Cardiac muscle cell (in vitro differentiated cells and primary cell): ENCODE measurements around the gene RPS6KA5. TPM values are rescaled to one million over a fixed set of nuclear protein-coding genes. Genes with fewer than 3 reads are reported as not detected.
"Not testable (repeated sequence)": the region's sequence is repeated elsewhere in the genome, so short reads cannot be mapped to it uniquely, and the experiment has no call there.

ENCODE experiments used
- DNase-seq, 2 donors: peaks; one replicate each; pipeline versions ENCODE4 v3.0.0 to v3.0.0-alpha.2; 2010 to 2017; ENCODE audit warnings: low read depth in 1 of 2, low spot score in 1 of 2
- H3K27ac ChIP-seq: fragments of 200-600 bp; sonication (generic); 2 replicates; pipeline ENCODE4 v1.5.1; 2016
- H3K27me3 ChIP-seq: fragments of 200-600 bp; sonication (generic); 2 replicates; pipeline ENCODE4 v1.6.0; 2016; ENCODE audit warnings: control low read depth
- H3K36me3 ChIP-seq: fragments of 200-600 bp; sonication (generic); 2 replicates; pipeline ENCODE4 v1.5.1; 2016; ENCODE audit warnings: control low read depth
- H3K4me1 ChIP-seq: fragments of 200-600 bp; sonication (generic); 2 replicates; pipeline ENCODE4 v1.8.1; 2017; ENCODE audit warnings: low read depth, mild to moderate bottlenecking, mixed run types
- H3K4me3 ChIP-seq: fragments of 200-600 bp; sonication (generic); 2 replicates; pipeline ENCODE4 v1.5.1; 2016; ENCODE audit warnings: mild to moderate bottlenecking
- H3K9me3 ChIP-seq: fragments of 200-600 bp; sonication (generic); 2 replicates; pipeline ENCODE4 v1.5.1; 2017; ENCODE audit warnings: low read depth, mild to moderate bottlenecking, control low read depth
- polyA plus RNA-seq: library from polyadenylated mRNA; unstranded; fragments of >200 nt; fragmentation: Nextera tagmentation; extraction: Ambion mirVana; gene quantifications from 2 replicates; pipeline ENCODE4 v1.2.1, GENCODE V29; 2016
- total RNA-seq: library from RNA; depleted of rRNA; stranded (reverse); fragments of >200 nt; gene quantifications from 2 replicates; pipeline ENCODE4 v1.2.3, GENCODE V29; 2016
- TF ChIP-seq, protein P1 (sequence below): IDR thresholded peaks from 2 replicates; pipeline ENCODE4 v1.5.1; 2012; ENCODE audit warnings: low read depth, mild to moderate bottlenecking, low read length

The RPS6KA5 gene
- total and polyA plus RNA-seq, 2 experiments from 2014 or later: 3.3 to 10.9 TPM

DNA sequence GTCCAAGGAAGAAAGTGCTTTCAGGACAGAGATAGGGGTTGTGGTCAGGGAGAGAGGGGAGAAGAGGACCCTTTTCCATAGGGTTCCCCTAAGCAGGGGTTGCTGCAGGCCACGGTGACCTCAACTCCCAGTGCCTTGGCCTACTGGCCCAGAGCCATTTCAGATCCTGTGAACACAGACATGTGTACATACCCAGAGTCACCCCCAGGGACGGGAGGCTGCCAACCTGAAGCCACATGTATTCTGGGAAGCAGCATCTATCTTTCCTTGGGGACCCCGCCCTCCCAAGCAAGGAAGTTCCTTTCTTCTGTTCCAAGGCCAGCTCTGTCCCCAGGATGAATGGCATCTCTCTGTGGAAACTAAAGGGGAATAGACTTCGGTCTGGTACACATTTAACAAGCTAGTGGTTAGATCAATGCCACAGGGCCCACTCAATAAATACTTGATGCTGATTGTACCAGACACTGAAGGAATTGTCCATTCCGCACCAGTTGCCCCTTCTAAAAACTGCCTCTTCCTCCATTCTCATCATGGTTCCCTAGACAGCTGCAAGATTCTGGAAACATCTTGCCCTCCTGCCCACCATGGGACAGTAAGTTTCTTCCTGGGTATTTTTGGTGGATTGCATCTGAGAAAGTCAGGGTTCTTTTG is 28.3 kb upstream of the RPS6KA5 start:
- H3K27me3 ChIP-seq: no peaks in the 10 kb centered on the region
- TF ChIP-seq, protein P1, sequence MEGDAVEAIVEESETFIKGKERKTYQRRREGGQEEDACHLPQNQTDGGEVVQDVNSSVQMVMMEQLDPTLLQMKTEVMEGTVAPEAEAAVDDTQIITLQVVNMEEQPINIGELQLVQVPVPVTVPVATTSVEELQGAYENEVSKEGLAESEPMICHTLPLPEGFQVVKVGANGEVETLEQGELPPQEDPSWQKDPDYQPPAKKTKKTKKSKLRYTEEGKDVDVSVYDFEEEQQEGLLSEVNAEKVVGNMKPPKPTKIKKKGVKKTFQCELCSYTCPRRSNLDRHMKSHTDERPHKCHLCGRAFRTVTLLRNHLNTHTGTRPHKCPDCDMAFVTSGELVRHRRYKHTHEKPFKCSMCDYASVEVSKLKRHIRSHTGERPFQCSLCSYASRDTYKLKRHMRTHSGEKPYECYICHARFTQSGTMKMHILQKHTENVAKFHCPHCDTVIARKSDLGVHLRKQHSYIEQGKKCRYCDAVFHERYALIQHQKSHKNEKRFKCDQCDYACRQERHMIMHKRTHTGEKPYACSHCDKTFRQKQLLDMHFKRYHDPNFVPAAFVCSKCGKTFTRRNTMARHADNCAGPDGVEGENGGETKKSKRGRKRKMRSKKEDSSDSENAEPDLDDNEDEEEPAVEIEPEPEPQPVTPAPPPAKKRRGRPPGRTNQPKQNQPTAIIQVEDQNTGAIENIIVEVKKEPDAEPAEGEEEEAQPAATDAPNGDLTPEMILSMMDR: no peak
- no peak for DNase-seq
- no peaks in the 10 kb centered on the region for H3K9me3 ChIP-seq
- no peaks in the 10 kb centered on the region for H3K4me1 ChIP-seq
- H3K27ac ChIP-seq: no peak overlapping the region
- H3K36me3 ChIP-seq: no peaks in the 10 kb centered on the region
- H3K4me3 ChIP-seq: no peak overlapping the region

DNA sequence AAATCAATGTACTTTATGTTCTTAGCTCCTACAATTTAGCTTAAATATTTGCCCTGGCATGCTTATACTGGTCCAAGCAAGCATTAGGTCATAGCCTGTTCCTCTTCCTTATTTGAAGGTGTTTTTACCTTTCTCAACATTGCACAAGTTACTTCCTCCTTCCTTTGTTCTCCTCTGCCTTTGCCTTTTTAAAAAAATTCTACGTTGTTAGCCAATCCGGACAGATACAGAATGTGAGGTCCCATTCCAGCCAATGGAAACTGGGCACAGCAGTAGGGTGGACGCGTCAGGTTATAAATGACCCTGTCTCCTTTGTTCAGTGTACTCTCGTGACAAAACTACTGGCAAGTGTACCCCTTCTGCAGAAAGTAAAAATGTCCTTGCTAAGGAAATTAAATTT is 27.0 kb upstream of the RPS6KA5 start:
- not testable (repeated sequence) for H3K36me3 ChIP-seq, H3K4me3 ChIP-seq, DNase-seq, H3K27me3 ChIP-seq, H3K9me3 ChIP-seq, H3K4me1 ChIP-seq, H3K27ac ChIP-seq

DNA sequence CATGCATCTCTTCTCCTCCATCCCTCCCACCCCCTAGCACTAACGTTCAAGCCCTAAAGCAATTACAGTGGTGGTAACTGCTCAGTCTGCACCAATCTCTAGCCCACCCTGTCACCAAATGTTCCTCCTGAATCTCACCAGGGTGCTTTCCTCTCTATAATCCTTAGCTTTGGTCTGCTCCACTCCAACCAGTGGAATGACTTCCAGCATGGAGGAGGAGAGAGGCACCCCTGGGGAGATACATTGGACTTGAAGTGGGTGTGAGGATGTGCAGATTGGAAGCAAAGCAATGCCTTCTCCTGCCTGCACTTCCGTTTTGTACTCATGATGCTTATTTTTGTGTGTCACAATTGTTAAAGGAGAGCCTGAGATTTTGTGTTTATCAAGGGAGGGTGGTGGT is 24.1 kb upstream of the RPS6KA5 start:
- H3K9me3 ChIP-seq: no peaks in the 10 kb centered on the region
- no peak for DNase-seq
- no peaks in the 10 kb centered on the region for H3K36me3 ChIP-seq
- H3K4me1 ChIP-seq: no peaks in the 10 kb centered on the region
- no peak overlapping the region for H3K4me3 ChIP-seq
- no peak overlapping the region for H3K27ac ChIP-seq
- TF ChIP-seq, protein P1: no peak
- H3K27me3 ChIP-seq: no peaks in the 10 kb centered on the region

DNA sequence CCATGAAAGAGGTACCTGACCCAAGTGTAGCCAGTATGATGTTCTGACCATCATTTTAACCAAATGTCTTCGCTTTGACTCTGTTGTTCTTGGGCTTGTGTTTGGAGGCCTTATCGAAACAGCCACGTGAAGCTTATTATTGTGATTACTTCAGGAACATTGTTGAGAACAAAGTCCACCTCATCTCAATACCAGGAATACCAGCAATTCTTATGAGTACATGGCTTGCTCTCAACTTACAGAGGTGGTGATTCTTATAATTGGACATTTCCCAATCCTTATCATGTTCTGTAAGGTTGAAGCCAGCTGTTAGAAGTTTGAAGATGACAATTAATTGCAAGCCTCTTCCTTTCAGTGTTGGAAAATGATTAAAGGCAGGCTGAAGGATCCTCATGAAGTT is 21.8 kb upstream of the RPS6KA5 start:
- H3K27me3 ChIP-seq: no peaks in the 10 kb centered on the region
- H3K36me3 ChIP-seq: no peaks in the 10 kb centered on the region
- no peak overlapping the region for H3K4me3 ChIP-seq
- DNase-seq: no peak
- no peaks in the 10 kb centered on the region for H3K9me3 ChIP-seq
- TF ChIP-seq, protein P1: no peak
- H3K27ac ChIP-seq: no peak overlapping the region
- no peaks in the 10 kb centered on the region for H3K4me1 ChIP-seq

DNA sequence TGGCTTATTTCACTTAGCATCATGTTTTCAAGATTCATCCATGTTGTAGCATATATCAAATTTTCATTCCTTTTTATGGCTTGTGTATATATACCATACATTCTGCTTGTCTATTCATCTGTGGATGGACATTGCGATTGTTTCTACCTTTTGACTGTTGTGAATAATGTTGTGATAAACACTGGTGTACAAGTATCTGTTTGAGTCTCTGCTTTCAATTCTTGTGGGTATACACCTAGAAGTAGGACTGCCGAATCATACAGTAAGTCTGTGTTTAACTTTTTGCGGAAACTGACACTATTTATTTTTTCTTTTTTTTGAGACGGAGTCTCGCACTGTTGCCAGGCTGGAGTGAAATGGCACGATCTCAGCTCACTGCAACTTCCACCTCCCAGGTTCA is 19.6 kb upstream of the RPS6KA5 start:
- DNase-seq: no peak
- no peaks in the 10 kb centered on the region for H3K27me3 ChIP-seq
- H3K9me3 ChIP-seq: no peaks in the 10 kb centered on the region
- H3K36me3 ChIP-seq: no peaks in the 10 kb centered on the region
- no peak overlapping the region for H3K27ac ChIP-seq
- H3K4me1 ChIP-seq: no peaks in the 10 kb centered on the region
- TF ChIP-seq, protein P1: no peak
- H3K4me3 ChIP-seq: no peak overlapping the region

DNA sequence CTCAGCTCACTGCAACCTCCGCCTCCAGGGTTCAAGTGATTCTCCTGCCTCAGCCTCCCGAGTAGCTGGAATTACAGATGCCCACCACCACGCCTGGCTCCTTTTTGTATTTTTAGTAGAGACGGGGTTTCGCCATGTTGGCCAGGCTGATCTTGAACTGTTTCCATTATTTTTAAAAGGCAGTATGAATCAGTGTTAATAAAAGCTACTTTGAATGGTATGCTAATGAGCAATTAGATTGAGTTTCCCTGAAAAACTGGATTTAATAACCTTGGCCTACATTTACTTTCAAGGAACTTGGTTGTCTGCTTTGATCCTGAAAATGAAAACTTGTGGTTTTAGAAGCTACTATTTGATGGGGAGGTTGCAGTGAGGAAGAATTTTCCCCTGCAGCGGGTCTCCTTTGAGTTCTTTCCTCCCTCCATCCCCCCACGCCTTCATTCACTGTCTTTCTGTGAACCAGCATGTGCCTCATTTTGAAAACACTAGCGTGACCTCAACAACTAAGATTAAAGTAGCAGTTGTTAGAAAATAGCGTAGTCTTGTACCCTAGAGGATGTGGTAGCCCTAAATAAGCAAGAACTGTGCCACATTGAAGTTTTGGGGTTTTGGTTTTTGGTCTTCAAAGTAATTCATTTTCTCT is 17.8 kb upstream of the RPS6KA5 start:
- H3K36me3 ChIP-seq: no peaks in the 10 kb centered on the region
- H3K27me3 ChIP-seq: no peaks in the 10 kb centered on the region
- no peak overlapping the region for H3K27ac ChIP-seq
- H3K4me1 ChIP-seq: no peaks in the 10 kb centered on the region
- TF ChIP-seq, protein P1: no peak
- no peaks in the 10 kb centered on the region for H3K9me3 ChIP-seq
- H3K4me3 ChIP-seq: no peak overlapping the region
- no peak for DNase-seq
